B cell (primary cell): ENCODE results near the gene WDFY2.
"Not testable (repeated sequence)": the region's sequence is repeated elsewhere in the genome, so short reads cannot be mapped to it uniquely, and the experiment has no call there.

Source experiments
- EZH2 ChIP-seq: IDR thresholded peaks from 2 replicates; pipeline ENCODE4 v1.6.1; 2012; ENCODE audit warnings: borderline replicate concordance, low read depth, mild to moderate bottlenecking, moderate library complexity, low read length; ENCODE audit not compliant: insufficient read depth, poor library complexity, severe bottlenecking
- TF ChIP-seq, protein P1 (sequence below): fragments of 200-600 bp; IDR thresholded peaks from one replicate; pipeline ENCODE4 v1.8.0; 2022; ENCODE audit warnings: antibody characterized with exemption, mild to moderate bottlenecking

DNA sequence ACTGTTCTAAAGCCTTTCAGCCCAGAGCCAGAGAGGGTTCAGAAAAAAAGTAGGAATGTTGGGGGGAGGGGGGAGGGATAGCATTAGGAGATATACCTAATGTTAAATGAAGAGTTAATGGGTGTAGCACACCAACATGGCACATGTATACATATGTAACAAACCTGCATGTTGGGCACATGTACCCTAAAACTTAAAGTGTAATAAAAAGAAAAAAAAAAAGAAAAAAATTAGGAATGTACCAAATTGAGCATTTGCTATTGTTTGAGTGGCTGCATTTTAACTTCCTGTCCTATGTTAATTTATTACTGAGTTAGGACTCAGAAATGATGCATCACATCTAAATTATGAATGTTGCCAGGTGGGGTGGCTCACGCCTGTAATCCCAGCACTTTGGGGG is 7.7 kb downstream of the WDFY2 start:
- not testable (repeated sequence) for TF ChIP-seq EZH2
- TF ChIP-seq, protein P1, sequence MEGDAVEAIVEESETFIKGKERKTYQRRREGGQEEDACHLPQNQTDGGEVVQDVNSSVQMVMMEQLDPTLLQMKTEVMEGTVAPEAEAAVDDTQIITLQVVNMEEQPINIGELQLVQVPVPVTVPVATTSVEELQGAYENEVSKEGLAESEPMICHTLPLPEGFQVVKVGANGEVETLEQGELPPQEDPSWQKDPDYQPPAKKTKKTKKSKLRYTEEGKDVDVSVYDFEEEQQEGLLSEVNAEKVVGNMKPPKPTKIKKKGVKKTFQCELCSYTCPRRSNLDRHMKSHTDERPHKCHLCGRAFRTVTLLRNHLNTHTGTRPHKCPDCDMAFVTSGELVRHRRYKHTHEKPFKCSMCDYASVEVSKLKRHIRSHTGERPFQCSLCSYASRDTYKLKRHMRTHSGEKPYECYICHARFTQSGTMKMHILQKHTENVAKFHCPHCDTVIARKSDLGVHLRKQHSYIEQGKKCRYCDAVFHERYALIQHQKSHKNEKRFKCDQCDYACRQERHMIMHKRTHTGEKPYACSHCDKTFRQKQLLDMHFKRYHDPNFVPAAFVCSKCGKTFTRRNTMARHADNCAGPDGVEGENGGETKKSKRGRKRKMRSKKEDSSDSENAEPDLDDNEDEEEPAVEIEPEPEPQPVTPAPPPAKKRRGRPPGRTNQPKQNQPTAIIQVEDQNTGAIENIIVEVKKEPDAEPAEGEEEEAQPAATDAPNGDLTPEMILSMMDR: not testable (repeated sequence)
